HCT116 (cell line): ENCODE data around the gene MED14. TPM values are rescaled to one million over a fixed set of nuclear protein-coding genes. Genes with fewer than 3 reads are reported as not detected.

Experiments
- ATAC-seq: fragments of 200-7000 bp; cut with Tn5 transposase; 2 replicates; pipeline ENCODE4 v1.9.1; 2020; ENCODE audit warnings: mild to moderate bottlenecking, moderate library complexity
- BruUV-seq: library from RNA; stranded (reverse); fragments of 400-500 nt; replicated peaks from 2 replicates; lab custom pipeline; 2021; lab: Mats Ljungman, UMichigan
- CTCF ChIA-PET: fragments of 300-600 bp; sonication (Branson Sonifier 250); formaldehyde crosslinking; loops from one replicate; lab custom pipeline; 2021; ENCODE audit warnings: antibody characterized with exemption; lab: Charles Lee
- POLR2A ChIA-PET: fragments of 300-600, 350-600 bp; sonication (Branson Sonifier 250); formaldehyde crosslinking; loops from one replicate; lab custom pipeline; 2021; ENCODE audit warnings: antibody characterized with exemption; lab: Charles Lee
- RAD21 ChIA-PET, 2 experiments: fragments of 300-600 bp; sonication (Branson Sonifier 250); formaldehyde crosslinking; loops; one replicate each; lab custom pipeline; 2023; ENCODE audit warnings: low total read pairs in 2 of 2; ENCODE audit not compliant: uncharacterized antibody in 2 of 2, unreplicated experiment in 2 of 2, low non-redundant PET in 1 of 2; lab: Charles Lee
- DNase-seq: peaks from one replicate; pipeline ENCODE4 v3.0.0-alpha.2; 2010; ENCODE audit warnings: low read depth, low spot score
- H2AFZ ChIP-seq: fragments of 200-600 bp; shearing (Covaris generic), sonication (generic); 2 replicates; pipeline ENCODE4 v1.6.1; 2017; ENCODE audit warnings: low read depth, mixed run types, mixed read lengths, antibody characterized with exemption, low read length; ENCODE audit not compliant: poor library complexity, severe bottlenecking
- H3K27ac ChIP-seq: 2 replicates; pipeline ENCODE4 v1.5.1; 2012; ENCODE audit warnings: low read depth, low read length
- H3K27me3 ChIP-seq: fragments of 200-600 bp; sonication (generic); 2 replicates; pipeline ENCODE4 v1.6.1; 2016; ENCODE audit warnings: mixed run types, low read length, mixed read lengths; ENCODE audit not compliant: insufficient read depth
- H3K36me3 ChIP-seq, 2 experiments: fragments of 200-500 bp in 1 of 2; fragments of 200-600 bp in 1 of 2; sonication (Bioruptor generic) in 1 of 2; sonication (generic) in 1 of 2; 2 replicates each; pipeline versions ENCODE4 v1.5.1 to v1.6.1; 2014 to 2016; ENCODE audit warnings: low read length in 2 of 2, inconsistent platforms in 1 of 2, mixed read lengths in 1 of 2, mixed run types in 1 of 2; ENCODE audit not compliant: insufficient read depth in 2 of 2, control insufficient read depth in 1 of 2
- H3K4me1 ChIP-seq, 2 experiments: fragments of 200-600 bp in 1 of 2; sonication (generic) in 1 of 2; 2 replicates each; pipeline versions ENCODE4 v1.5.1 to v1.6.1; 2012 to 2017; ENCODE audit warnings: low read length in 2 of 2, inconsistent platforms in 1 of 2, mild to moderate bottlenecking in 1 of 2, mixed read lengths in 1 of 2, mixed run types in 1 of 2, moderate library complexity in 1 of 2; ENCODE audit not compliant: insufficient read depth in 2 of 2, control insufficient read depth in 1 of 2
- H3K4me2 ChIP-seq: fragments of 200-600 bp; sonication (generic); 2 replicates; pipeline ENCODE4 v1.6.1; 2017; ENCODE audit warnings: mixed run types, low read length, mixed read lengths
- H3K4me3 ChIP-seq, 2 experiments: fragments of 200-600 bp in 1 of 2; sonication (generic) in 1 of 2; replicated peaks in 1 of 2; 2 replicates each; pipeline ENCODE4 v1.5.1; 2011 to 2016; ENCODE audit warnings: low read length in 2 of 2, control low read depth in 1 of 2, low read depth in 1 of 2, mild to moderate bottlenecking in 1 of 2, mixed read lengths in 1 of 2, mixed run types in 1 of 2
- H3K79me2 ChIP-seq: fragments of 200-600 bp; sonication (generic); 2 replicates; pipeline ENCODE4 v1.6.1; 2017; ENCODE audit warnings: mild to moderate bottlenecking, mixed run types, low read length, moderate library complexity, mixed read lengths; ENCODE audit not compliant: insufficient read depth
- H3K9ac ChIP-seq: fragments of 200-600 bp; sonication (generic); 2 replicates; pipeline ENCODE4 v1.6.1; 2016; ENCODE audit warnings: low read length, mixed read lengths
- H3K9me2 ChIP-seq: fragments of 200-600 bp; sonication (generic), shearing (Covaris generic); 2 replicates; pipeline ENCODE4 v1.6.1; 2017; ENCODE audit warnings: mixed run types, mild to moderate bottlenecking, moderate library complexity; ENCODE audit not compliant: insufficient read depth
- H3K9me3 ChIP-seq, 2 experiments: fragments of 200-500 bp in 1 of 2; fragments of 200-600 bp in 1 of 2; sonication (Bioruptor generic) in 1 of 2; sonication (generic) in 1 of 2; 2 replicates each; pipeline ENCODE4 v1.6.1; 2014 to 2017; ENCODE audit warnings: low read length in 2 of 2, mixed read lengths in 2 of 2, inconsistent platforms in 1 of 2, low read depth in 1 of 2, mild to moderate bottlenecking in 1 of 2, mixed run types in 1 of 2, moderate library complexity in 1 of 2; ENCODE audit not compliant: control insufficient read depth in 1 of 2, insufficient read depth in 1 of 2
- H4K20me1 ChIP-seq: fragments of 200-600 bp; sonication (generic), shearing (Covaris generic); 2 replicates; pipeline ENCODE4 v1.6.1; 2017; ENCODE audit warnings: mixed run types, mild to moderate bottlenecking, moderate library complexity; ENCODE audit not compliant: insufficient read depth
- ATF3 ChIP-seq: IDR thresholded peaks from 2 replicates; pipeline ENCODE4 v1.6.1; 2012
- CTCF ChIP-seq, 3 experiments: fragments of 200-600 bp in 1 of 3; sonication (generic) in 1 of 3; IDR thresholded peaks in 2 of 3; conservative IDR thresholded peaks in 1 of 3; 2 replicates each; pipeline ENCODE4 v1.5.1; 2012 to 2017; ENCODE audit warnings: low read depth in 2 of 3, low read length in 2 of 3, antibody characterized with exemption in 1 of 3, borderline replicate concordance in 1 of 3, control low read depth in 1 of 3, mild to moderate bottlenecking in 1 of 3, mixed read lengths in 1 of 3, mixed run types in 1 of 3, moderate library complexity in 1 of 3; ENCODE audit not compliant: insufficient read depth in 1 of 3
- FOSL1 ChIP-seq: IDR thresholded peaks from 2 replicates; pipeline ENCODE4 v1.6.1; 2012; ENCODE audit warnings: low read depth
- MAX ChIP-seq: IDR thresholded peaks from 2 replicates; pipeline ENCODE4 v1.6.1; 2012
- POLR2A ChIP-seq: IDR thresholded peaks from 2 replicates; pipeline ENCODE4 v1.7.0; 2011; ENCODE audit warnings: borderline replicate concordance; ENCODE audit not compliant: insufficient read depth, insufficient read length; ENCODE audit errors: extremely low read depth
- RAD21 ChIP-seq: IDR thresholded peaks from 2 replicates; pipeline ENCODE4 v1.6.1; 2012; ENCODE audit warnings: low read depth, mild to moderate bottlenecking
- SIN3A ChIP-seq: IDR thresholded peaks from 2 replicates; pipeline ENCODE4 v1.6.1; 2012; ENCODE audit warnings: low read depth
- SP1 ChIP-seq: IDR thresholded peaks from 2 replicates; pipeline ENCODE4 v1.6.1; 2012; ENCODE audit warnings: low read depth
- TCF7L2 ChIP-seq: IDR thresholded peaks from 2 replicates; pipeline ENCODE4 v1.7.0; 2011; ENCODE audit warnings: borderline replicate concordance, inconsistent platforms; ENCODE audit not compliant: insufficient read depth, insufficient read length; ENCODE audit errors: extremely low read depth
- ZBTB33 ChIP-seq: IDR thresholded peaks from 2 replicates; pipeline ENCODE4 v1.6.1; 2011; ENCODE audit warnings: mild to moderate bottlenecking, low read length, moderate library complexity; ENCODE audit not compliant: insufficient replicate concordance; ENCODE audit errors: extremely low read depth
- ZFX ChIP-seq: fragments of 450-650 bp; IDR thresholded peaks from 2 replicates; pipeline ENCODE4 v1.6.1; 2017
- ZNF274 ChIP-seq: fragments of 200-500 bp; sonication (Bioruptor generic); IDR thresholded peaks from 2 replicates; pipeline ENCODE4 v1.6.1; 2014; ENCODE audit warnings: mild to moderate bottlenecking, low read depth, low read length, inconsistent platforms
- intact Hi-C: fragments of 100-400 bp; cut with micrococcal nuclease; formaldehyde crosslinking; loops from 2 replicates; pipeline ENCODE4 v1.10.0; 2022
- total RNA-seq: library from RNA; stranded (reverse); gene quantifications from one replicate; pipeline ENCODE4 v1.2.1, GENCODE V29; 2021; ENCODE audit not compliant: unreplicated experiment

The MED14 gene
- total RNA-seq, 1 experiment from 2014 or later, result 51.8 TPM

- no peak for TF ChIP-seq FOSL1
- TF ChIP-seq ATF3, result no peak
- no peak for TF ChIP-seq RAD21
- TF ChIP-seq SP1, result no peak
- TF ChIP-seq ZFX, result no peak
- TF ChIP-seq CTCF (IDR thresholded peaks at IDR 0.05 in 2 of 3, conservative IDR thresholded peaks at IDR 0.05 in 1 of 3; ENCODE audit: borderline replicate concordance in 1 of 3, insufficient read depth in 1 of 3, low read depth in 2 of 3, low read length in 2 of 3), result no peak
- no peak for TF ChIP-seq TCF7L2
- no peak for TF ChIP-seq POLR2A
- no peak for TF ChIP-seq SIN3A
- no peak for TF ChIP-seq ZNF274
- no peak for TF ChIP-seq ZBTB33
- TF ChIP-seq MAX, result no peak
- Histone ChIP-seq H3K9me2 (no peaks in the 10 kb centered on the region), H3K4me2 (no peak overlapping the region), H2AFZ (no peak overlapping the region), H4K20me1 (no peaks in the 10 kb centered on the region; the same call in 1 of the 2 replicates), H3K9ac (no peak overlapping the region), H3K27me3 (no peaks in the 10 kb centered on the region), H3K27ac (no peak overlapping the region), H3K9me3 (no peaks in the 10 kb centered on the region), H3K79me2 (peaks cover 54% of the 10 kb centered on the region), H3K4me1 (no peaks in the 10 kb centered on the region), H3K36me3 (no peaks in the 10 kb centered on the region), H3K4me3 (no peak overlapping the region)
- ATAC-seq, result no peak
- POLR2A ChIA-PET, result no interaction called here
- intact Hi-C loops, result no loop called here
- RAD21 ChIA-PET, result no interaction called here
- no peak for DNase-seq
- no TSS peak for BruUV-seq
- CTCF ChIA-PET, result no interaction called here
Observed at GRCh38 chrX:40727581-40728252, 7.6 kb downstream of the MED14 start.
